HepG2 (cell line): ENCODE data around the gene HS3ST3B1. TPM values are rescaled to one million over a fixed set of nuclear protein-coding genes. Genes with fewer than 3 reads are reported as not detected.

Source experiments
- CHD4 ChIP-seq: fragments of 200-600 bp; sonication (generic); IDR thresholded peaks from 2 replicates; pipeline ENCODE4 v1.7.0; 2017; ENCODE audit warnings: mild to moderate bottlenecking, low read length, borderline replicate concordance
- HDAC6 ChIP-seq: fragments of 200-600 bp; sonication (generic); IDR thresholded peaks from 2 replicates; pipeline ENCODE4 v1.7.0; 2017; ENCODE audit warnings: mild to moderate bottlenecking, antibody characterized with exemption, low read length, low read depth
- IKZF4 ChIP-seq: sonication (generic); formaldehyde crosslinking; IDR thresholded peaks from 2 replicates; pipeline ENCODE4 v1.5.1; 2020; ENCODE audit warnings: borderline replicate concordance, mild to moderate bottlenecking, low read depth, missing genetic modification reagents; ENCODE audit errors: not compliant biosample characterization
- ISL2 ChIP-seq: sonication (generic); formaldehyde crosslinking; IDR thresholded peaks from 2 replicates; pipeline ENCODE4 v1.5.0; 2020; ENCODE audit warnings: missing genetic modification reagents
- KAT2B ChIP-seq: fragments of 150-350 bp; IDR thresholded peaks from 2 replicates; pipeline ENCODE4 v1.6.1; 2014; ENCODE audit warnings: low read depth, low read length, borderline replicate concordance
- KDM3A ChIP-seq: IDR thresholded peaks from 2 replicates; pipeline ENCODE4 v1.6.1; 2018; ENCODE audit warnings: low read depth, missing compliant biosample characterization
- PLRG1 ChIP-seq: fragments of 450-650 bp; conservative IDR thresholded peaks from 2 replicates; pipeline ENCODE4 v1.6.1; 2016
- STAT5B ChIP-seq: sonication (generic); formaldehyde crosslinking; IDR thresholded peaks from 2 replicates; pipeline ENCODE4 v1.4.0; 2020; ENCODE audit warnings: missing genetic modification reagents
- ZBTB39 ChIP-seq: sonication (generic); formaldehyde crosslinking; IDR thresholded peaks from 2 replicates; pipeline ENCODE4 v1.5.0; 2020; ENCODE audit warnings: missing genetic modification reagents
- ZBTB42 ChIP-seq: sonication (generic); formaldehyde crosslinking; IDR thresholded peaks from 2 replicates; pipeline ENCODE4 v1.5.0; 2020; ENCODE audit warnings: mild to moderate bottlenecking, missing genetic modification reagents
- ZNF101 ChIP-seq: sonication (generic); formaldehyde crosslinking; IDR thresholded peaks from 2 replicates; pipeline ENCODE4 v1.4.0; 2020; ENCODE audit warnings: mild to moderate bottlenecking, low read depth, missing genetic modification reagents, borderline replicate concordance
- ZNF326 ChIP-seq: sonication (generic); formaldehyde crosslinking; IDR thresholded peaks from 2 replicates; pipeline ENCODE4 v1.4.0; 2020; ENCODE audit warnings: missing genetic modification reagents, borderline replicate concordance
- ZNF335 ChIP-seq: sonication (generic); formaldehyde crosslinking; IDR thresholded peaks from 2 replicates; pipeline ENCODE4 v1.4.0; 2020; ENCODE audit warnings: missing genetic modification reagents
- ZNF703 ChIP-seq: sonication (generic); formaldehyde crosslinking; IDR thresholded peaks from 2 replicates; pipeline ENCODE4 v1.5.1; 2020; ENCODE audit warnings: missing genetic modification reagents, mild to moderate bottlenecking, moderate library complexity, borderline replicate concordance
- ZNF883 ChIP-seq: sonication (generic); formaldehyde crosslinking; IDR thresholded peaks from 2 replicates; pipeline ENCODE4 v1.5.1; 2020; ENCODE audit warnings: mild to moderate bottlenecking, missing genetic modification reagents; ENCODE audit errors: not compliant biosample characterization
- ZSCAN21 ChIP-seq: sonication (generic); formaldehyde crosslinking; IDR thresholded peaks from 2 replicates; pipeline ENCODE4 v1.8.0; 2022; ENCODE audit warnings: mild to moderate bottlenecking, missing genetic modification reagents, moderate library complexity, borderline replicate concordance
- polyA plus RNA-seq, 8 experiments: library from polyadenylated mRNA; depleted of rRNA in 3 of 8; stranded (reverse) in 7 of 8; unstranded in 1 of 8; fragments of >200 nt; fragmentation: Illumina TruSeq in 4 of 8; extraction: Trizol in 4 of 8; gene quantifications; 2 replicates each; pipeline versions ENCODE4 v1.2.1 to v1.2.3, GENCODE V29; 2011 to 2016; ENCODE audit warnings: low read depth in 4 of 8, missing spikeins in 1 of 8, mixed read lengths in 1 of 8; ENCODE audit not compliant: insufficient read depth in 1 of 8
- total RNA-seq, 5 experiments: library from RNA; depleted of rRNA; stranded (reverse); fragments of >200 nt; fragmentation: Illumina TruSeq; extraction: Trizol; gene quantifications; 2 replicates each; pipeline ENCODE4 v1.2.3, GENCODE V29; 2016; ENCODE audit warnings: low read depth in 1 of 5
- TF ChIP-seq, protein P1 (sequence below): sonication (generic); formaldehyde crosslinking; IDR thresholded peaks from 2 replicates; pipeline ENCODE4 v1.8.1; 2023; ENCODE audit warnings: mild to moderate bottlenecking, moderate library complexity, missing genetic modification reagents
- TF ChIP-seq, protein P2 (sequence below): sonication (generic); formaldehyde crosslinking; IDR thresholded peaks from 2 replicates; pipeline ENCODE4 v1.4.0; 2020; ENCODE audit warnings: missing genetic modification reagents
- TF ChIP-seq, protein P3 (sequence below): sonication (generic); formaldehyde crosslinking; IDR thresholded peaks from 2 replicates; pipeline ENCODE4 v1.5.0; 2020; ENCODE audit warnings: missing genetic modification reagents, mild to moderate bottlenecking, borderline replicate concordance

Gene HS3ST3B1
- total and polyA plus RNA-seq, 2 of the 13 experiments (the other 11 are each of a cell fraction or from before 2014, with no cell fraction given): 15.7 to 39.5 TPM

- TF ChIP-seq IKZF4 (peak; percentile 17), HDAC6 (no peak), CHD4 (no peak), ISL2 (CRISPR knock-in tag) (no peak), ZNF326 (CRISPR knock-in tag) (no peak), STAT5B (CRISPR knock-in tag) (no peak), ZNF101 (CRISPR knock-in tag) (no peak), KDM3A (CRISPR knock-in tag) (0 out of 2 replicates have a peak, but pooled peaks have one; percentile 27), ZBTB42 (no peak), ZNF703 (CRISPR knock-in tag) (no peak), ZSCAN21 (CRISPR knock-in tag) (no peak), KAT2B (no peak), ZBTB39 (CRISPR knock-in tag) (no peak), PLRG1 (no peak), ZNF883 (no peak), ZNF335 (no peak)
- TF ChIP-seq, protein P1, sequence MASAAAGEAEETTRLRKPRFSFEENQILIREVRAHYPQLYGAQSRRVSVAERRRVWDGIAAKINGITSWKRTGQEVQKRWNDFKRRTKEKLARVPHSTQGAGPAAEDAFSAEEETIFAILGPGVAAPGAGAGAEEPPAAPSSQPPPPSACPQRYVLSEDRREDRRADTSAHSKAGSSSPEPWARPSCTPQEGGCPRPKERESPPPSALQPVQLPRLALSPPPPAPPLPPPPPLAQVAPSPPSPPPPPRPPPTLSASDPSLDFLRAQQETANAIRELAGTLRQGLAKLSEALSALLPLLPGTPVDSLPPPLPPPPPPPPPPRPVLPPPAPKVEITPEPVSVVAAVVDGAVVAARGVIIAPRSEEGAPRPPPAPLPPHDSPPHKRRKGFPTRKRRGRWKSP: no peak
- TF ChIP-seq, protein P2, sequence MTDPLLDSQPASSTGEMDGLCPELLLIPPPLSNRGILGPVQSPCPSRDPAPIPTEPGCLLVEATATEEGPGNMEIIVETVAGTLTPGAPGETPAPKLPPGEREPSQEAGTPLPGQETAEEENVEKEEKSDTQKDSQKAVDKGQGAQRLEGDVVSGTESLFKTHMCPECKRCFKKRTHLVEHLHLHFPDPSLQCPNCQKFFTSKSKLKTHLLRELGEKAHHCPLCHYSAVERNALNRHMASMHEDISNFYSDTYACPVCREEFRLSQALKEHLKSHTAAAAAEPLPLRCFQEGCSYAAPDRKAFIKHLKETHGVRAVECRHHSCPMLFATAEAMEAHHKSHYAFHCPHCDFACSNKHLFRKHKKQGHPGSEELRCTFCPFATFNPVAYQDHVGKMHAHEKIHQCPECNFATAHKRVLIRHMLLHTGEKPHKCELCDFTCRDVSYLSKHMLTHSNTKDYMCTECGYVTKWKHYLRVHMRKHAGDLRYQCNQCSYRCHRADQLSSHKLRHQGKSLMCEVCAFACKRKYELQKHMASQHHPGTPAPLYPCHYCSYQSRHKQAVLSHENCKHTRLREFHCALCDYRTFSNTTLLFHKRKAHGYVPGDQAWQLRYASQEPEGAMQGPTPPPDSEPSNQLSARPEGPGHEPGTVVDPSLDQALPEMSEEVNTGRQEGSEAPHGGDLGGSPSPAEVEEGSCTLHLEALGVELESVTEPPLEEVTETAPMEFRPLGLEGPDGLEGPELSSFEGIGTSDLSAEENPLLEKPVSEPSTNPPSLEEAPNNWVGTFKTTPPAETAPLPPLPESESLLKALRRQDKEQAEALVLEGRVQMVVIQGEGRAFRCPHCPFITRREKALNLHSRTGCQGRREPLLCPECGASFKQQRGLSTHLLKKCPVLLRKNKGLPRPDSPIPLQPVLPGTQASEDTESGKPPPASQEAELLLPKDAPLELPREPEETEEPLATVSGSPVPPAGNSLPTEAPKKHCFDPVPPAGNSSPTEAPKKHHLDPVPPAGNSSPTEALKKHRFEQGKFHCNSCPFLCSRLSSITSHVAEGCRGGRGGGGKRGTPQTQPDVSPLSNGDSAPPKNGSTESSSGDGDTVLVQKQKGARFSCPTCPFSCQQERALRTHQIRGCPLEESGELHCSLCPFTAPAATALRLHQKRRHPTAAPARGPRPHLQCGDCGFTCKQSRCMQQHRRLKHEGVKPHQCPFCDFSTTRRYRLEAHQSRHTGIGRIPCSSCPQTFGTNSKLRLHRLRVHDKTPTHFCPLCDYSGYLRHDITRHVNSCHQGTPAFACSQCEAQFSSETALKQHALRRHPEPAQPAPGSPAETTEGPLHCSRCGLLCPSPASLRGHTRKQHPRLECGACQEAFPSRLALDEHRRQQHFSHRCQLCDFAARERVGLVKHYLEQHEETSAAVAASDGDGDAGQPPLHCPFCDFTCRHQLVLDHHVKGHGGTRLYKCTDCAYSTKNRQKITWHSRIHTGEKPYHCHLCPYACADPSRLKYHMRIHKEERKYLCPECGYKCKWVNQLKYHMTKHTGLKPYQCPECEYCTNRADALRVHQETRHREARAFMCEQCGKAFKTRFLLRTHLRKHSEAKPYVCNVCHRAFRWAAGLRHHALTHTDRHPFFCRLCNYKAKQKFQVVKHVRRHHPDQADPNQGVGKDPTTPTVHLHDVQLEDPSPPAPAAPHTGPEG (CRISPR knock-in tag): no peak
- TF ChIP-seq, protein P3, sequence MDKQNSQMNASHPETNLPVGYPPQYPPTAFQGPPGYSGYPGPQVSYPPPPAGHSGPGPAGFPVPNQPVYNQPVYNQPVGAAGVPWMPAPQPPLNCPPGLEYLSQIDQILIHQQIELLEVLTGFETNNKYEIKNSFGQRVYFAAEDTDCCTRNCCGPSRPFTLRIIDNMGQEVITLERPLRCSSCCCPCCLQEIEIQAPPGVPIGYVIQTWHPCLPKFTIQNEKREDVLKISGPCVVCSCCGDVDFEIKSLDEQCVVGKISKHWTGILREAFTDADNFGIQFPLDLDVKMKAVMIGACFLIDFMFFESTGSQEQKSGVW (CRISPR knock-in tag): no peak
Observed at GRCh38 chr17:14302431-14303099, 1.7 kb downstream of the HS3ST3B1 start (continued).
